ENCODE measurements around the gene DDX47.
"Not testable (repeated sequence)": the region's sequence is repeated elsewhere in the genome, so short reads cannot be mapped to it uniquely, and the experiment has no call there.

Gene DDX47

DNA sequence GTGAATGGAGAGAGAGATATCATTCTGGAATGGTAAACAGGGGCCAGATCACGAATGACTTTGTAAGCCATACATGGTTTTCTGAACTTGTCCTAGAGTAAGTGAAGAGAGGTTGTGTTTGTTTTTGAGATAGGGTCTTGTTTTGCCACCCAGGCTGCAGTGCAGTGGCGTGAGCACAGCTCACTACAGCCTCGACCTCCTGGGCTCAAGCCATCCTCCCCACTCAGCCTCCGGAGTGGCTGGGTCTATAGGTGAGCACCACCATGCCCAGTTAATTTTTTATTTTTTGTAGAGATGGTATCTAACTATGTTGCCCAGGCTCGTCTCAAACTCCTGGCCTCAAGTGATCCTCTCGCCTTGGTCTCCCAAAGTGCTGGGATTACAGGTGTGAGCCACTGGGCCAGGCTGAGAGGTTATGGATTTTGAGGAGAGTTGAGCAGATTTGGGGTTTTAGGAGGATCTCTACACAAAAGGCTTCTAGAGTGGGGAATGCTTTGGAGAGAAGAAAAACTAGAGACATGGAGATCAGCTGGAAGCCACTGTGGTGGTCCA is 58.5 kb downstream of the DDX47 start:
- in situ Hi-C loops (cut with HindIII; ENCODE audit: low sequenced_read_pairs): no loop called here
- DNase-seq (ENCODE audit: low read depth): no peak
- TF ChIP-seq, protein P1, sequence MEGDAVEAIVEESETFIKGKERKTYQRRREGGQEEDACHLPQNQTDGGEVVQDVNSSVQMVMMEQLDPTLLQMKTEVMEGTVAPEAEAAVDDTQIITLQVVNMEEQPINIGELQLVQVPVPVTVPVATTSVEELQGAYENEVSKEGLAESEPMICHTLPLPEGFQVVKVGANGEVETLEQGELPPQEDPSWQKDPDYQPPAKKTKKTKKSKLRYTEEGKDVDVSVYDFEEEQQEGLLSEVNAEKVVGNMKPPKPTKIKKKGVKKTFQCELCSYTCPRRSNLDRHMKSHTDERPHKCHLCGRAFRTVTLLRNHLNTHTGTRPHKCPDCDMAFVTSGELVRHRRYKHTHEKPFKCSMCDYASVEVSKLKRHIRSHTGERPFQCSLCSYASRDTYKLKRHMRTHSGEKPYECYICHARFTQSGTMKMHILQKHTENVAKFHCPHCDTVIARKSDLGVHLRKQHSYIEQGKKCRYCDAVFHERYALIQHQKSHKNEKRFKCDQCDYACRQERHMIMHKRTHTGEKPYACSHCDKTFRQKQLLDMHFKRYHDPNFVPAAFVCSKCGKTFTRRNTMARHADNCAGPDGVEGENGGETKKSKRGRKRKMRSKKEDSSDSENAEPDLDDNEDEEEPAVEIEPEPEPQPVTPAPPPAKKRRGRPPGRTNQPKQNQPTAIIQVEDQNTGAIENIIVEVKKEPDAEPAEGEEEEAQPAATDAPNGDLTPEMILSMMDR (IDR thresholded peaks at IDR 0.05; ENCODE audit: low read depth, low read length, missing control alignments): no peak
- no peak overlapping the region for H3K4me3 ChIP-seq (ENCODE audit: low read depth, low read length)

DNA sequence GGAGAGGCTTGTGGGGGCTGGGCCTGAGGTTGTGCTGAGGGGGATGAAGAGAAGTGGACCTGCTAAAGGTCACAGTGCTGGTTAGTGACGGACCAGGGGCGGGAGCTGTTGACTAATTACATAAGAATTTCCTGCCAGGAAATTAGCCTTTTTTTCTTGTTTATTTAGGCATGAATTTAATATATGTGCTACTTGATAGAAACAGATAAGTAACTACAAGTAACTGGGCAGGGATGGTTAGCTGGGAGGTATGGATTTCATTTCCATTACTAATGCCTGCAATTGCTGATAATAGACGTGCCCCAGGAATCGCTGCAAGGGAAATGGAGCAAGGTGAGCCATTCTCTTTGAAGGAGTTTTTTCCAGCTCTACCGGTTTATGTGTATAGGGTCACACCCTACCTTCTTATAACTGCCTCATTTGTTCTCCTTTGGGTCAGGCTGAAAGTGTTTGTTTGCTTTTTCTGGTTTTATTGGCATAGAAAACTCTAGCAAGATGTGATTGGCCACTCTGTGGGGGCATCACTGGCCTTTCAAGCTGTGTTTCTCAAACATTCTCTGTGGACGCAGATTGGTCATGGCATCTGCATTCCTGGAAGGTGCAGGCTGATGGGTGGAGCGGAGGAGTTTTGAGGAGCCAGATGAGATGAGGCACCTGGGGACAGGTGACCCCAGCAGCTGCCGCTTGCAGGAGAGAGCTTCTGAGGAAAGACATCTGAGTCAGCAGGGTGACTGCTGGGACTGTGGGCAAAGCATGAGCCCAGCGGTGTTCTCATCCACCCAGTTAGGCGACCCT is 59.2 kb downstream of the DDX47 start:
- in situ Hi-C loops (cut with HindIII; ENCODE audit: low sequenced_read_pairs): no loop called here
- no peak overlapping the region for H3K4me3 ChIP-seq (ENCODE audit: low read depth, low read length)
- no peak for DNase-seq (ENCODE audit: low read depth)
- TF ChIP-seq, protein P1 (IDR thresholded peaks at IDR 0.05; ENCODE audit: low read depth, low read length, missing control alignments): no peak

DNA sequence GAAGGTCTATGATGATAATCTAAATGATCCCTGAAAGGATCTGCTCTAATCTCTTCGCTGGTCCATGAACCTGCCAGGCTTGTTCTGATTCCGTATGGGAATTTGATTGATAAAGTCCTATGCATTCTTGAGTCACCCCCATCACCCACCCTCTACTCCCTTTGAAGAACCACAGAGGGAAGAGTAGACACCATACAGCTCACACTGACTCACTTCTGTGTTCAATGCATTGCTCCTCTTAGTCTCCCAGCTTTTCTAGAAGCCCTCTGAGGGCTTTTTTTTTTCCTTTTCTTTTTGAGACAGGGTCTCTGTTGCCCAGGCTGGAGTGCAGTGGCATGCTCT is 59.8 kb downstream of the DDX47 start:
- no peak overlapping the region for H3K4me3 ChIP-seq (ENCODE audit: low read depth, low read length)
- in situ Hi-C loops (cut with HindIII; ENCODE audit: low sequenced_read_pairs): no loop called here
- DNase-seq (ENCODE audit: low read depth): no peak
- TF ChIP-seq, protein P1 (IDR thresholded peaks at IDR 0.05; ENCODE audit: low read depth, low read length, missing control alignments): no peak

DNA sequence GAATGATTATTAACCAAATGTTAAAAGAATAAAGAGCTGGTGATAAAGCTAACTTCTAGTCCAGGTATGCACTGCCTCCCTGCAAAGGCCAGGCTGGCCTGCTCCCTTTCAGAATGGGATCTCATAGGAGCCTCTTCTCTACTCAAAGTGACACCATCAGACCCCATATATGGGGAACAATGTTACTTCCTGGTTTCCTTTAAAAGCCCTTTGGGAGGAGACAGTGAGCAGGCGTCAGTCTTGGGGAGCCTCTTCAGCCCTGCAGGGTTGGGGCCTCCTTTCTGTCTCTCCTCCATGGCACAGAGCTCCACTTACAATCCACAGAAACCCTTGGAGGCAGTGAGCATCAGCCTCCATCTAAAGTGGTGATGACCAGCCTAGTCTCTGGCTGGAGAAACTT is 60.9 kb downstream of the DDX47 start:
- H3K4me3 ChIP-seq (ENCODE audit: low read depth, low read length): no peak overlapping the region
- TF ChIP-seq, protein P1 (IDR thresholded peaks at IDR 0.05; ENCODE audit: low read depth, low read length, missing control alignments): no peak
- DNase-seq (ENCODE audit: low read depth): no peak
- in situ Hi-C loops (cut with HindIII; ENCODE audit: low sequenced_read_pairs): no loop called here

DNA sequence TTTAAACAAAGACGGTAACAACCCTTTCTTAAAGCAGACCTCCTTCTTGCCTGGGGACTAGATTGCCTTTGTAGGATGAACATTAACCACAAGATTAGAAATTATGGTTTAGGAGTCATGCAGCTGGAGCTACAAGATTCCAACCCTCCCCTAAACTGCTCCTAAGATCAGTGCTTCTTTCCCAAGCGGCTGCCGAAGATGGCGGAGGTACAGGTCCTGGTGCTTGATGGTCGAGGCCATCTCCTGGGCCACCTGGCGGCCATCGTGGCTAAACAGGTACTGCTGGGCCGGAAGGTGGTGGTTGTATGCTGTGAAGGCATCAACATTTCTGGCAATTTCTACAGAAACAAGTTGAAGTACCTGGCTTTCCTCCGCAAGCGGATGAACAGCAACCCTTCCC is 62.2 kb downstream of the DDX47 start:
- H3K4me3 ChIP-seq (ENCODE audit: low read depth, low read length); DNase-seq (ENCODE audit: low read depth); in situ Hi-C loops (cut with HindIII; ENCODE audit: low sequenced_read_pairs): not testable (repeated sequence)

DNA sequence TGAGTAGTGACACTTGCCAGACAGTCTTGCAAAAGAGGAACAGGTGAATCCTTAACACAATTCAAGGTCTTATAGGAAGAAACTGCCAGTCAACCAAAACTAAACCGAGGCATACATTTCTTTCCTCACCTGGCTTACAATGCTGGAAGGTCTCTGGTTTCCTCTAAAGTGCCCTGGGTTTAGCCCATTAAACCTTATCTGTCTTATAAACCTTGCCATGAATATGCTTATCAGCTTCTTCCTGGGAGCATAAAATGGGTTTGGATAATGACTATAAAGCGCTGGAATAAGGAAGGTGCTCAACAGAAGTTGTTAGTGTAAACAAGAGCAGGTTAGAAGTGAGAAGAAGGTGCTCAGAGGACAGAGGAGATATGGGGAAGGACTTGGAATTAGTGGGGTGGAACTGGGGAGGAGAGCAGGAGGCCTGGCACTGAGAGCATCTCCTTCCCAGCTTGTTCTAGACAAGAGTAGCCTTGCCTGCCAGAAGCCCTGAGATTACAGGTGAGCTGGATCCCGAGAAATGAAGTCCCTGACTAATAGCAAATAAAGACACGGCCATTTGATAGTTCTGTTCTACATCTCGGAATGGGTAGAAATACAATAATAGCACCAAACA is 64.1 kb downstream of the DDX47 start:
- in situ Hi-C loops (cut with HindIII; ENCODE audit: low sequenced_read_pairs): no loop called here
- DNase-seq (ENCODE audit: low read depth): no peak
- no peak overlapping the region for H3K4me3 ChIP-seq (ENCODE audit: low read depth, low read length)
- TF ChIP-seq, protein P1 (IDR thresholded peaks at IDR 0.05; ENCODE audit: low read depth, low read length, missing control alignments): no peak
